GM23338 (cell line): Measurements from ENCODE around the gene SFT2D1. TPM values are rescaled to one million over a fixed set of nuclear protein-coding genes. Genes with fewer than 3 reads are reported as not detected.
A peak's percentile ranks its signal among the peaks of the same experiment; 100 is the strongest.

Source experiments
- ATAC-seq: fragments of 200-7000 bp; cut with Tn5 transposase; 3 replicates; pipeline ENCODE4 v1.9.1; 2020
- DNase-seq: peaks from one replicate; pipeline ENCODE4 v3.0.0-alpha.2; 2015; ENCODE audit warnings: low spot score
- H2AFZ ChIP-seq: fragments of 200-600 bp; sonication (generic); 2 replicates; pipeline ENCODE4 v1.8.0; 2016; ENCODE audit warnings: antibody characterized with exemption, mild to moderate bottlenecking, moderate library complexity
- H3F3A ChIP-seq: fragments of 200-600 bp; sonication (generic); replicated peaks from 2 replicates; pipeline ENCODE4 v1.8.0; 2017; ENCODE audit warnings: antibody characterized with exemption, mixed run types, low read depth
- H3K27ac ChIP-seq: fragments of 200-600 bp; sonication (generic); 2 replicates; pipeline ENCODE4 v1.6.1; 2016; ENCODE audit warnings: low read depth
- H3K27me3 ChIP-seq: fragments of 200-600 bp; sonication (generic); 2 replicates; pipeline ENCODE4 v1.8.0; 2016; ENCODE audit warnings: mild to moderate bottlenecking, mixed run types, moderate library complexity; ENCODE audit not compliant: insufficient read depth
- H3K36me3 ChIP-seq: fragments of 200-600 bp; sonication (generic); 2 replicates; pipeline ENCODE4 v1.8.0; 2016; ENCODE audit warnings: mild to moderate bottlenecking; ENCODE audit not compliant: insufficient read depth
- H3K4me1 ChIP-seq: fragments of 200-600 bp; sonication (generic); 2 replicates; pipeline ENCODE4 v1.8.0; 2016; ENCODE audit warnings: mild to moderate bottlenecking, moderate library complexity; ENCODE audit not compliant: insufficient read depth
- H3K4me2 ChIP-seq: fragments of 200-600 bp; sonication (generic); 2 replicates; pipeline ENCODE4 v1.7.1; 2017; ENCODE audit warnings: mixed run types
- H3K4me3 ChIP-seq: fragments of 200-600 bp; sonication (generic); 2 replicates; pipeline ENCODE4 v1.6.1; 2016; ENCODE audit warnings: mixed run types
- H3K79me2 ChIP-seq: fragments of 200-600 bp; sonication (generic); replicated peaks from 2 replicates; pipeline ENCODE4 v1.8.0; 2017; ENCODE audit warnings: mild to moderate bottlenecking; ENCODE audit not compliant: insufficient read depth
- H3K9me2 ChIP-seq: fragments of 200-600 bp; sonication (generic); 2 replicates; pipeline ENCODE4 v1.8.0; 2017; ENCODE audit not compliant: insufficient read depth
- H4K20me1 ChIP-seq: fragments of 200-600 bp; sonication (generic); replicated peaks from 2 replicates; pipeline ENCODE4 v1.8.0; 2017; ENCODE audit warnings: mild to moderate bottlenecking; ENCODE audit not compliant: insufficient read depth
- H3K27ac Mint-ChIP-seq: 2 replicates; pipeline ENCODE4 v1.8.0; 2020; ENCODE audit warnings: inconsistent platforms, mild to moderate bottlenecking, moderate library complexity, mixed read lengths
- H3K27me3 Mint-ChIP-seq: 3 replicates; pipeline ENCODE4 v1.8.0; 2022; ENCODE audit warnings: low read depth, mild to moderate bottlenecking, moderate library complexity, mixed read lengths, inconsistent platforms; ENCODE audit not compliant: insufficient read depth, poor library complexity
- H3K36me3 Mint-ChIP-seq: 3 replicates; pipeline ENCODE4 v1.8.0; 2021; ENCODE audit warnings: low read depth, mild to moderate bottlenecking, inconsistent platforms, moderate library complexity, mixed read lengths
- H3K4me1 Mint-ChIP-seq: 3 replicates; pipeline ENCODE4 v1.8.0; 2020; ENCODE audit warnings: mild to moderate bottlenecking, inconsistent platforms, mixed read lengths
- H3K4me3 Mint-ChIP-seq: 3 replicates; pipeline ENCODE4 v1.8.0; 2021; ENCODE audit warnings: moderate library complexity, mild to moderate bottlenecking, inconsistent platforms, mixed read lengths
- H3K9me3 Mint-ChIP-seq: 3 replicates; pipeline ENCODE4 v1.8.0; 2020; ENCODE audit warnings: moderate library complexity, mild to moderate bottlenecking, inconsistent platforms, mixed read lengths
- CREB1 ChIP-seq: fragments of 250-450 bp; sonication (Bioruptor Pico); IDR thresholded peaks from 2 replicates; pipeline ENCODE4 v1.5.0; 2020; ENCODE audit warnings: low read depth, mild to moderate bottlenecking, moderate library complexity
- EZH2 ChIP-seq: fragments of 200-600 bp; sonication (generic); IDR thresholded peaks from one replicate; pipeline ENCODE4 v1.8.0; 2017; ENCODE audit warnings: antibody characterized with exemption, mild to moderate bottlenecking, low read depth; ENCODE audit not compliant: unreplicated experiment
- EZH2phosphoT487 ChIP-seq: fragments of 200-600 bp; sonication (generic); IDR thresholded peaks from one replicate; pipeline ENCODE4 v1.8.1; 2018; ENCODE audit warnings: antibody characterized with exemption; ENCODE audit not compliant: unreplicated experiment
- JUNB ChIP-seq: IDR thresholded peaks from one replicate; pipeline ENCODE4 v1.6.1; 2016; ENCODE audit warnings: antibody characterized with exemption; ENCODE audit not compliant: unreplicated experiment
- NANOG ChIP-seq: IDR thresholded peaks from 2 replicates; pipeline ENCODE4 v1.6.1; 2016; ENCODE audit warnings: antibody characterized with exemption, borderline replicate concordance
- POLR2AphosphoS5 ChIP-seq: IDR thresholded peaks from 2 replicates; pipeline ENCODE4 v1.6.1; 2016; ENCODE audit warnings: antibody characterized with exemption, low read depth
- STAT1 ChIP-seq: IDR thresholded peaks from one replicate; pipeline ENCODE4 v1.6.1; 2016; ENCODE audit warnings: antibody characterized with exemption; ENCODE audit not compliant: unreplicated experiment
- ZNF114 ChIP-seq: fragments of 250-450 bp; sonication (Bioruptor Pico); IDR thresholded peaks from 2 replicates; pipeline ENCODE4 v1.5.0; 2020; ENCODE audit warnings: mild to moderate bottlenecking, moderate library complexity
- ZNF331 ChIP-seq: fragments of 250-450 bp; sonication (Bioruptor Pico); IDR thresholded peaks from 2 replicates; pipeline ENCODE4 v1.5.0; 2020; ENCODE audit warnings: low read depth, mild to moderate bottlenecking, moderate library complexity
- polyA plus RNA-seq: library from polyadenylated mRNA; unstranded; fragments of >200 nt; fragmentation: Nextera tagmentation; extraction: Ambion mirVana; gene quantifications from 2 replicates; pipeline ENCODE4 v1.2.1, GENCODE V29; 2016
- total RNA-seq: library from RNA; depleted of rRNA; stranded (reverse); fragments of >200 nt; shearing (Covaris generic); gene quantifications from 2 replicates; pipeline ENCODE4 v1.2.3, GENCODE V29; 2014
- TF ChIP-seq, protein P1 (sequence below), 2 experiments: fragments of 200-600 bp in 1 of 2; sonication (generic) in 1 of 2; conservative IDR thresholded peaks; 2 replicates each; pipeline versions ENCODE4 v1.5.1 to v1.6.1; 2016 to 2017; ENCODE audit warnings: antibody characterized with exemption in 2 of 2, low read depth in 2 of 2, mild to moderate bottlenecking in 2 of 2, moderate library complexity in 1 of 2
- TF ChIP-seq, protein P2 (sequence below): IDR thresholded peaks from one replicate; pipeline ENCODE4 v1.6.1; 2018; ENCODE audit warnings: antibody characterized with exemption; ENCODE audit not compliant: unreplicated experiment
- TF ChIP-seq, protein P3 (sequence below): fragments of 250-450 bp; sonication (Bioruptor Pico); IDR thresholded peaks from 2 replicates; pipeline ENCODE4 v1.5.0; 2020; ENCODE audit warnings: mild to moderate bottlenecking, moderate library complexity
- TF ChIP-seq, protein P4 (sequence below): IDR thresholded peaks from 2 replicates; pipeline ENCODE4 v1.6.1; 2016; ENCODE audit warnings: antibody characterized with exemption

SFT2D1 gene
- total and polyA plus RNA-seq, 2 experiments from 2014 or later, result 74.7 to 120 TPM

DNA sequence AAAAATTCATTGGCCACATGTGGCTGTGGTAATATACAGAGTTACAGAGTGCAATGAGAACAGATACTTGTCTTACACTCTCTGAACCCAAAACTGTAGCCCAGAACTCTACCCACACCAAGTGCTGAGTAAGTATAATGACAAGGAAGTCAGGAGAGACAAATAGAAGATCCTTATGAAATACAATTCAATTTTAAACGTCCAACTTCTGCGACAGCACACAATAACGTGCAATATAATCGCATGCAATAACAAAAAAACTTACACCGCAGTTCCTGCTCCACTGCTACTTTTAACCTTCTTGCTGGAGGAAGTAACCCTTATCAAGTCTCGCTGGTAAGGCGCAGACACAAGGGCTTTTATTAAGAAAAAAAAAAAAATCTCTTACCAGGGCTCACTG lies 881 bp downstream of the SFT2D1 start:
- Mint-ChIP-seq H3K27ac (peak overlapping the region; percentile 95; the same call in 1 of the 2 replicates), H3K4me1 (peaks cover 18% of the 10 kb centered on the region), H3K36me3 (peaks cover 6% of the 10 kb centered on the region; the same call in 1 of the 3 replicates), H3K27me3 (peaks cover 2% of the 10 kb centered on the region), H3K4me3 (peak overlapping the region; percentile 96), H3K9me3 (no peaks in the 10 kb centered on the region; the same call in 2 of the 3 replicates)
- Histone ChIP-seq H3K4me2 (peak overlapping the region; percentile 100), H3K79me2 (peaks cover 67% of the 10 kb centered on the region), H3K4me3 (peak overlapping the region; percentile 100), H3K36me3 (no peaks in the 10 kb centered on the region), H2AFZ (no peak overlapping the region), H4K20me1 (peaks cover 42% of the 10 kb centered on the region), H3F3A (no peaks in the 10 kb centered on the region), H3K27ac (peak overlapping the region; percentile 85; the same call in 1 of the 2 replicates), H3K27me3 (no peaks in the 10 kb centered on the region), H3K9me2 (0 out of 2 replicates have a peak, but pooled peaks cover under 1% of the 10 kb centered on the region), H3K4me1 (peaks cover 21% of the 10 kb centered on the region)
- DNase-seq (no peak), ATAC-seq (no peak)
- TF ChIP-seq JUNB (no peak), EZH2 (no peak), CREB1 (CRISPR knock-in tag) (no peak), ZNF331 (CRISPR knock-in tag) (no peak), POLR2AphosphoS5 (no peak), EZH2phosphoT487 (no peak), ZNF114 (no peak), NANOG (no peak), STAT1 (no peak)
- TF ChIP-seq, protein P1, sequence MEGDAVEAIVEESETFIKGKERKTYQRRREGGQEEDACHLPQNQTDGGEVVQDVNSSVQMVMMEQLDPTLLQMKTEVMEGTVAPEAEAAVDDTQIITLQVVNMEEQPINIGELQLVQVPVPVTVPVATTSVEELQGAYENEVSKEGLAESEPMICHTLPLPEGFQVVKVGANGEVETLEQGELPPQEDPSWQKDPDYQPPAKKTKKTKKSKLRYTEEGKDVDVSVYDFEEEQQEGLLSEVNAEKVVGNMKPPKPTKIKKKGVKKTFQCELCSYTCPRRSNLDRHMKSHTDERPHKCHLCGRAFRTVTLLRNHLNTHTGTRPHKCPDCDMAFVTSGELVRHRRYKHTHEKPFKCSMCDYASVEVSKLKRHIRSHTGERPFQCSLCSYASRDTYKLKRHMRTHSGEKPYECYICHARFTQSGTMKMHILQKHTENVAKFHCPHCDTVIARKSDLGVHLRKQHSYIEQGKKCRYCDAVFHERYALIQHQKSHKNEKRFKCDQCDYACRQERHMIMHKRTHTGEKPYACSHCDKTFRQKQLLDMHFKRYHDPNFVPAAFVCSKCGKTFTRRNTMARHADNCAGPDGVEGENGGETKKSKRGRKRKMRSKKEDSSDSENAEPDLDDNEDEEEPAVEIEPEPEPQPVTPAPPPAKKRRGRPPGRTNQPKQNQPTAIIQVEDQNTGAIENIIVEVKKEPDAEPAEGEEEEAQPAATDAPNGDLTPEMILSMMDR (conservative IDR thresholded peaks at IDR 0.05; ENCODE audit: low read depth in 2 of 2), result no peak
- TF ChIP-seq, protein P2, sequence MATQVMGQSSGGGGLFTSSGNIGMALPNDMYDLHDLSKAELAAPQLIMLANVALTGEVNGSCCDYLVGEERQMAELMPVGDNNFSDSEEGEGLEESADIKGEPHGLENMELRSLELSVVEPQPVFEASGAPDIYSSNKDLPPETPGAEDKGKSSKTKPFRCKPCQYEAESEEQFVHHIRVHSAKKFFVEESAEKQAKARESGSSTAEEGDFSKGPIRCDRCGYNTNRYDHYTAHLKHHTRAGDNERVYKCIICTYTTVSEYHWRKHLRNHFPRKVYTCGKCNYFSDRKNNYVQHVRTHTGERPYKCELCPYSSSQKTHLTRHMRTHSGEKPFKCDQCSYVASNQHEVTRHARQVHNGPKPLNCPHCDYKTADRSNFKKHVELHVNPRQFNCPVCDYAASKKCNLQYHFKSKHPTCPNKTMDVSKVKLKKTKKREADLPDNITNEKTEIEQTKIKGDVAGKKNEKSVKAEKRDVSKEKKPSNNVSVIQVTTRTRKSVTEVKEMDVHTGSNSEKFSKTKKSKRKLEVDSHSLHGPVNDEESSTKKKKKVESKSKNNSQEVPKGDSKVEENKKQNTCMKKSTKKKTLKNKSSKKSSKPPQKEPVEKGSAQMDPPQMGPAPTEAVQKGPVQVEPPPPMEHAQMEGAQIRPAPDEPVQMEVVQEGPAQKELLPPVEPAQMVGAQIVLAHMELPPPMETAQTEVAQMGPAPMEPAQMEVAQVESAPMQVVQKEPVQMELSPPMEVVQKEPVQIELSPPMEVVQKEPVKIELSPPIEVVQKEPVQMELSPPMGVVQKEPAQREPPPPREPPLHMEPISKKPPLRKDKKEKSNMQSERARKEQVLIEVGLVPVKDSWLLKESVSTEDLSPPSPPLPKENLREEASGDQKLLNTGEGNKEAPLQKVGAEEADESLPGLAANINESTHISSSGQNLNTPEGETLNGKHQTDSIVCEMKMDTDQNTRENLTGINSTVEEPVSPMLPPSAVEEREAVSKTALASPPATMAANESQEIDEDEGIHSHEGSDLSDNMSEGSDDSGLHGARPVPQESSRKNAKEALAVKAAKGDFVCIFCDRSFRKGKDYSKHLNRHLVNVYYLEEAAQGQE, result no peak
- TF ChIP-seq, protein P3, sequence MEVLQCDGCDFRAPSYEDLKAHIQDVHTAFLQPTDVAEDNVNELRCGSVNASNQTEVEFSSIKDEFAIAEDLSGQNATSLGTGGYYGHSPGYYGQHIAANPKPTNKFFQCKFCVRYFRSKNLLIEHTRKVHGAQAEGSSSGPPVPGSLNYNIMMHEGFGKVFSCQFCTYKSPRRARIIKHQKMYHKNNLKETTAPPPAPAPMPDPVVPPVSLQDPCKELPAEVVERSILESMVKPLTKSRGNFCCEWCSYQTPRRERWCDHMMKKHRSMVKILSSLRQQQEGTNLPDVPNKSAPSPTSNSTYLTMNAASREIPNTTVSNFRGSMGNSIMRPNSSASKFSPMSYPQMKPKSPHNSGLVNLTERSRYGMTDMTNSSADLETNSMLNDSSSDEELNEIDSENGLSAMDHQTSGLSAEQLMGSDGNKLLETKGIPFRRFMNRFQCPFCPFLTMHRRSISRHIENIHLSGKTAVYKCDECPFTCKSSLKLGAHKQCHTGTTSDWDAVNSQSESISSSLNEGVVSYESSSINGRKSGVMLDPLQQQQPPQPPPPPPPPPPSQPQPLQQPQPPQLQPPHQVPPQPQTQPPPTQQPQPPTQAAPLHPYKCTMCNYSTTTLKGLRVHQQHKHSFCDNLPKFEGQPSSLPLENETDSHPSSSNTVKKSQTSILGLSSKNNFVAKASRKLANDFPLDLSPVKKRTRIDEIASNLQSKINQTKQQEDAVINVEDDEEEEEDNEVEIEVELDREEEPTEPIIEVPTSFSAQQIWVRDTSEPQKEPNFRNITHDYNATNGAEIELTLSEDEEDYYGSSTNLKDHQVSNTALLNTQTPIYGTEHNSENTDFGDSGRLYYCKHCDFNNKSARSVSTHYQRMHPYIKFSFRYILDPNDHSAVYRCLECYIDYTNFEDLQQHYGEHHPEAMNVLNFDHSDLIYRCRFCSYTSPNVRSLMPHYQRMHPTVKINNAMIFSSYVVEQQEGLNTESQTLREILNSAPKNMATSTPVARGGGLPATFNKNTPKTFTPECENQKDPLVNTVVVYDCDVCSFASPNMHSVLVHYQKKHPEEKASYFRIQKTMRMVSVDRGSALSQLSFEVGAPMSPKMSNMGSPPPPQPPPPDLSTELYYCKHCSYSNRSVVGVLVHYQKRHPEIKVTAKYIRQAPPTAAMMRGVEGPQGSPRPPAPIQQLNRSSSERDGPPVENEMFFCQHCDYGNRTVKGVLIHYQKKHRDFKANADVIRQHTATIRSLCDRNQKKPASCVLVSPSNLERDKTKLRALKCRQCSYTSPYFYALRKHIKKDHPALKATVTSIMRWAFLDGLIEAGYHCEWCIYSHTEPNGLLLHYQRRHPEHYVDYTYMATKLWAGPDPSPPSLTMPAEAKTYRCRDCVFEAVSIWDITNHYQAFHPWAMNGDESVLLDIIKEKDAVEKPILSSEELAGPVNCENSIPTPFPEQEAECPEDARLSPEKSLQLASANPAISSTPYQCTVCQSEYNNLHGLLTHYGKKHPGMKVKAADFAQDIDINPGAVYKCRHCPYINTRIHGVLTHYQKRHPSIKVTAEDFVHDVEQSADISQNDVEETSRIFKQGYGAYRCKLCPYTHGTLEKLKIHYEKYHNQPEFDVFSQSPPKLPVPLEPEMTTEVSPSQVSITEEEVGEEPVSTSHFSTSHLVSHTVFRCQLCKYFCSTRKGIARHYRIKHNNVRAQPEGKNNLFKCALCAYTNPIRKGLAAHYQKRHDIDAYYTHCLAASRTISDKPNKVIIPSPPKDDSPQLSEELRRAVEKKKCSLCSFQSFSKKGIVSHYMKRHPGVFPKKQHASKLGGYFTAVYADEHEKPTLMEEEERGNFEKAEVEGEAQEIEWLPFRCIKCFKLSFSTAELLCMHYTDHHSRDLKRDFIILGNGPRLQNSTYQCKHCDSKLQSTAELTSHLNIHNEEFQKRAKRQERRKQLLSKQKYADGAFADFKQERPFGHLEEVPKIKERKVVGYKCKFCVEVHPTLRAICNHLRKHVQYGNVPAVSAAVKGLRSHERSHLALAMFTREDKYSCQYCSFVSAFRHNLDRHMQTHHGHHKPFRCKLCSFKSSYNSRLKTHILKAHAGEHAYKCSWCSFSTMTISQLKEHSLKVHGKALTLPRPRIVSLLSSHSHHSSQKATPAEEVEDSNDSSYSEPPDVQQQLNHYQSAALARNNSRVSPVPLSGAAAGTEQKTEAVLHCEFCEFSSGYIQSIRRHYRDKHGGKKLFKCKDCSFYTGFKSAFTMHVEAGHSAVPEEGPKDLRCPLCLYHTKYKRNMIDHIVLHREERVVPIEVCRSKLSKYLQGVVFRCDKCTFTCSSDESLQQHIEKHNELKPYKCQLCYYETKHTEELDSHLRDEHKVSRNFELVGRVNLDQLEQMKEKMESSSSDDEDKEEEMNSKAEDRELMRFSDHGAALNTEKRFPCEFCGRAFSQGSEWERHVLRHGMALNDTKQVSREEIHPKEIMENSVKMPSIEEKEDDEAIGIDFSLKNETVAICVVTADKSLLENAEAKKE (CRISPR knock-in tag), result no peak
- TF ChIP-seq, protein P4, sequence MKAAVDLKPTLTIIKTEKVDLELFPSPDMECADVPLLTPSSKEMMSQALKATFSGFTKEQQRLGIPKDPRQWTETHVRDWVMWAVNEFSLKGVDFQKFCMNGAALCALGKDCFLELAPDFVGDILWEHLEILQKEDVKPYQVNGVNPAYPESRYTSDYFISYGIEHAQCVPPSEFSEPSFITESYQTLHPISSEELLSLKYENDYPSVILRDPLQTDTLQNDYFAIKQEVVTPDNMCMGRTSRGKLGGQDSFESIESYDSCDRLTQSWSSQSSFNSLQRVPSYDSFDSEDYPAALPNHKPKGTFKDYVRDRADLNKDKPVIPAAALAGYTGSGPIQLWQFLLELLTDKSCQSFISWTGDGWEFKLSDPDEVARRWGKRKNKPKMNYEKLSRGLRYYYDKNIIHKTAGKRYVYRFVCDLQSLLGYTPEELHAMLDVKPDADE, result no peak
